Right lobe of liver (tissue), 4 donors: ENCODE measurements around the gene ZDHHC11.

Experiments
- CTCF ChIP-seq, 4 donors: fragments of 200-600 bp in 3 of 4; fragments of 450-650 bp in 1 of 4; IDR thresholded peaks; one replicate each; pipeline versions ENCODE4 v1.5.1 to v1.8.0; 2016 to 2022; ENCODE audit warnings: antibody characterized with exemption in 4 of 4, mild to moderate bottlenecking in 2 of 4
- POLR2A ChIP-seq: fragments of 450-650 bp; IDR thresholded peaks from one replicate; pipeline ENCODE4 v1.6.1; 2017; ENCODE audit warnings: antibody characterized with exemption, mild to moderate bottlenecking
- donor health status: DM: no; HTN: no; CAD: no.
- donor health status: DM: no; HTN: no; CAD: no.
- donor health status: DM: no; HTN: yes; CAD: no.

DNA sequence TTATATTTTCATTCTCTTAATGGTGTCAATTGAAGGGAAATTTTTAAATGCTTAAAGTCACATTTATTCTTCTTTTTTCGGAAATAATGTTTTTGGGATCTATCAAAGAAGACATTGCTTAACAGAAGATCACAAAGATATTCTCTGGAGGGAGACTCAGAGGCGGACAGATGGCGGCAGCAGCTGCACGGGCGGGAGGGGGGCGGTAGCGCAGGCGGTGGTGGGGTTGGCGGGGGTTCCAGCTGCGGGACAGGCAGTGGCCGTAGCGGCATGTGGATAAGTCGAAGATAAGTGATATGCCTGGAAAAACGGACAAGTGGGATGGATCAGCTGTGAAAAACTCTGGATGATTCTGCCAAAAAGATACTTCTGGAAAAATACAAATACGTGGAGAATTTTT is 34.6 kb downstream of the ZDHHC11 start:
- TF ChIP-seq POLR2A (no peak), CTCF (IDR thresholded peaks at IDR 0.05) (no peak)
